Measurements from ENCODE around the gene ENDOG.
A peak's percentile ranks its signal among the peaks of the same experiment; 100 is the strongest.
"Not testable (repeated sequence)": the region's sequence is repeated elsewhere in the genome, so short reads cannot be mapped to it uniquely, and the experiment has no call there.

The ENDOG gene

DNA sequence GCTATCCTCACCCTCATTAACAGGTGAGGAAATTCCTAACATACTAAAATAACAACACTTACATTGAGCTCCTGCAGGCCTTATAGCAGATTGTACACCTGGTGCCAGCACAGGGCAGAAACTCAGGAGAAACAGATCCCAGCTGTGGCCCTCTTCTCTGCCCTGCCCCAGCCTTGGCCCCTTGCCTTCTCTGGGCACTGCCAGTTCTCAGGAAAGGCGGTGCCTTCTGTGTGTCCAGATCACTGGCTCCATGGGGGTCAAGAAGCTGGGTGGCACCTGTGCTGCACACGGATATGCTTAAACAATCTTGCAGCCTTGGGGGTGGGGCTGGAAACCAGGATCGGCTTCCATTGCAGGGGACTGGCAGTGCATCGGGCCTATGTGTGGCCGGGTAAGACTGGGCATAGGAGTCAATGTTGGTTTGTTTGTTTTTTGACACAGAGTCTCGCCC lies 44.1 kb downstream of the ENDOG start:
- DNase-seq (ENCODE audit: low read depth in 2 of 2): no peak

DNA sequence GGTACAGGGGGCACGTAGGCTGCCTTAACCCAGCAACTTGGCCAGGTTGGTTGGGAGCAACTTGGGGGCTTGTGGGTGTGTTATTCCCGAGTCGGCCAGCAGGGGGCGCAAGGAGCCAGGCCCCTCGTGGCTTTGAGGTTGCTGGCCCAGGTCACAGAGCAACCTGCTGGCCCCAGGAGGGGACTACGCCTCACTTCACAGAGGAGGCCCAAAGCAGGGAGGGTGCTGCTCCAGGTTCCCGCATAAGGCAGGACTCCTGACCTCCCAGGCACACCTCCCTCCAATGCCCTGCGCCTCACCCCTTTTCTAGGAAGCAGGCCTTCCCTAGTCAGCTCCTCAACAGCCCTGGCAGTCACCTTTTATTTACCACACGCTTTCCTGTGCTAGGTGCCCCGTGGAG lies 45.3 kb downstream of the ENDOG start:
- DNase-seq (ENCODE audit: low read depth in 2 of 2): peak; percentile 63 to 72

DNA sequence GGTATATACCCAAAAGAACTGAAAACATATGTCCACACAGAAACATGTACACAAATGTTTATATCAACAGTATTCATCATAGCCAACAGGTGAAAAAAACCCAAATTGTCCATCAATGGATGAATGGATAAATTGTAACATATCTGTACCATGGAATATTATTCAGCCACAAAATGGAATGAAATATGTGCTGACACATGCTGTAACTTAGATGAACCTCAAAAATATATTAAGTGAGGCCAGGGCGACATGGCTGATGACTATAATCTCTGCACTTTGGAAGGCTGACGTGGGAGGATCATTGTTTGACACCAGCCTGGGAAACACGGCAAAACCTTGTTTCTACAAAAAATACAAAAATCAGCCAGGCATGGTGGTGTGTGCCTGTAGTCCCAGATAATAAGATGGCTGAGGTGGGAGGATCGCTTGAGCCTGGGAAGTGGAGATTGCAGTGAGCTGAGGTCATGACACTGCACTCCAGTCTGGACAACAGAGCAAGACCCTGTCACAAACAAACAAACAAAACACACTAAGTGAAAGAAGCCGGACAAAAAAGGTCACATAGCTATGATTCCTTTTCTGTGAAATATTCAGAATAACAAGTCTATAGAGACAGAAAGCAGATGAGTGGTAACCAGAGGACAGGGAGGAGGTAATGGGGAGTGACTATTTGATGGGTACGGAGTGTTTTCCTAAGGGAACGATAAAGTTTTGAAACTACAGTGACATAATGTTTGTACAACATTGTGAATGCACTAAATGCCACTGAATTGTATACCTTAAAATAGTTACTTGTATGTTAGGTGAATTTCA lies 52.0 kb downstream of the ENDOG start:
- no peak for DNase-seq (ENCODE audit: low read depth in 2 of 2)

DNA sequence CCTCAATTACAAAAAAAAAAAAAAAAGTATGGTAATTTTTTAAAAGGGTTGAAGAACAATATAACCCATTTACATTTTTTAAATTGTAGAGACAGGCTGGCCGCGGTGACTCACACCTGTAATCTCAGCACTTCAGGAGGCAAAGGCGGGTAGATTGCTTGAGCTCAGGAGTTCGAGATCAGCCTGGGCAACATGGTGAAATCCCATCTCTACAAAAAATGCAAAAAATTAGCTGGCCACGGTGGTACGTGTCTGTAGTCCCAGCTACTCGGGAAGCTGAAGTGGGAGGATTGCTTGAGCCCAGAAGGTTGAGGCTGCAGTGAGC lies 52.6 kb downstream of the ENDOG start:
- not testable (repeated sequence) for DNase-seq (ENCODE audit: low read depth in 2 of 2)
